Transverse colon (tissue), 4 donors: Measurements from ENCODE around the gene LRRC3.

Experiments used
- POLR2A ChIP-seq: fragments of 450-650 bp; IDR thresholded peaks from one replicate; pipeline ENCODE4 v1.6.1; 2016; ENCODE audit warnings: antibody characterized with exemption, mild to moderate bottlenecking, moderate library complexity
- POLR2AphosphoS5 ChIP-seq, 3 donors: sonication (generic); formaldehyde crosslinking; IDR thresholded peaks; one replicate each; pipeline ENCODE4 v1.6.1; 2016; ENCODE audit warnings: antibody characterized with exemption in 3 of 3
- TF ChIP-seq, protein P1 (sequence below), 5 experiments: fragments of 200-600 bp in 3 of 5; fragments of 450-650 bp in 2 of 5; sonication (generic) in 3 of 5; IDR thresholded peaks; 1 replicate in 2 of 5; 2 replicates in 3 of 5; pipeline ENCODE4 v1.5.1; 2016 to 2017; ENCODE audit warnings: antibody characterized with exemption in 5 of 5, inconsistent platforms in 3 of 5, mild to moderate bottlenecking in 2 of 5, moderate library complexity in 1 of 5

DNA sequence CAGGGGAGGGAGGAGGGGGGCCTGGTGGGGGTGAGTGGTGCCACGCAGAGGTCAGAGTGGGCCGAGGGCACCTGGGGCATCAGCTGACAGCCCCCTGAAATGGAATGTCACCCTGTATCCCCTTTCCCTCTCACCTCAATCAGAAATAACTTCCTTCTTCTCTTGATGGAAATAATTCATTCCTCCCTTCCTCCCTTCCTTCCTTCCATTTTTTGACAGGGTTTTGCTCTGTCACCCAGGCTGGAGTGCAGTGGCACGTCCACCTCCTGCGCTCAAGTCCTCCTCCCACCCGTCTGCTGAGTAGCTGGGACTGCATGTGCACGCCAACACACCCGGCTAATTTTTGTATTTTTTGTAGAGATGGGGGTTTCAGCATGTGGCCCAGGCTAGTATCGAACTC lies 48.4 kb upstream of the LRRC3 start:
- TF ChIP-seq POLR2A: no peak
- TF ChIP-seq, protein P1, sequence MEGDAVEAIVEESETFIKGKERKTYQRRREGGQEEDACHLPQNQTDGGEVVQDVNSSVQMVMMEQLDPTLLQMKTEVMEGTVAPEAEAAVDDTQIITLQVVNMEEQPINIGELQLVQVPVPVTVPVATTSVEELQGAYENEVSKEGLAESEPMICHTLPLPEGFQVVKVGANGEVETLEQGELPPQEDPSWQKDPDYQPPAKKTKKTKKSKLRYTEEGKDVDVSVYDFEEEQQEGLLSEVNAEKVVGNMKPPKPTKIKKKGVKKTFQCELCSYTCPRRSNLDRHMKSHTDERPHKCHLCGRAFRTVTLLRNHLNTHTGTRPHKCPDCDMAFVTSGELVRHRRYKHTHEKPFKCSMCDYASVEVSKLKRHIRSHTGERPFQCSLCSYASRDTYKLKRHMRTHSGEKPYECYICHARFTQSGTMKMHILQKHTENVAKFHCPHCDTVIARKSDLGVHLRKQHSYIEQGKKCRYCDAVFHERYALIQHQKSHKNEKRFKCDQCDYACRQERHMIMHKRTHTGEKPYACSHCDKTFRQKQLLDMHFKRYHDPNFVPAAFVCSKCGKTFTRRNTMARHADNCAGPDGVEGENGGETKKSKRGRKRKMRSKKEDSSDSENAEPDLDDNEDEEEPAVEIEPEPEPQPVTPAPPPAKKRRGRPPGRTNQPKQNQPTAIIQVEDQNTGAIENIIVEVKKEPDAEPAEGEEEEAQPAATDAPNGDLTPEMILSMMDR (IDR thresholded peaks at IDR 0.05): no peak
- TF ChIP-seq POLR2AphosphoS5 (IDR thresholded peaks at IDR 0.05): no peak
